Skeletal muscle tissue (tissue), 4 donors: ENCODE data around the gene RUVBL1. TPM values are rescaled to one million over a fixed set of nuclear protein-coding genes. Genes with fewer than 3 reads are reported as not detected.

Source experiments
- H3K27ac ChIP-seq: one replicate; pipeline ENCODE4 v1.7.0; 2013; ENCODE audit warnings: mild to moderate bottlenecking, low read depth, low read length, inconsistent platforms
- H3K27me3 ChIP-seq, 3 donors: one replicate each; pipeline ENCODE4 v1.7.0; 2013; ENCODE audit warnings: low read length in 3 of 3; ENCODE audit not compliant: control insufficient read depth in 3 of 3, insufficient read depth in 3 of 3
- H3K36me3 ChIP-seq, 3 donors: one replicate each; pipeline ENCODE4 v1.7.0; 2013; ENCODE audit warnings: low read length in 3 of 3; ENCODE audit not compliant: control insufficient read depth in 3 of 3, insufficient read depth in 3 of 3
- H3K4me1 ChIP-seq, 3 donors: one replicate each; pipeline ENCODE4 v1.7.0; 2013; ENCODE audit warnings: low read length in 3 of 3, mild to moderate bottlenecking in 3 of 3; ENCODE audit not compliant: control insufficient read depth in 3 of 3, insufficient read depth in 3 of 3
- H3K4me3 ChIP-seq, 3 donors: one replicate each; pipeline ENCODE4 v1.7.0; 2013; ENCODE audit warnings: low read length in 3 of 3
- H3K9ac ChIP-seq, 3 donors: one replicate each; pipeline ENCODE4 v1.7.0; 2013; ENCODE audit warnings: low read length in 3 of 3, mild to moderate bottlenecking in 3 of 3, moderate library complexity in 2 of 3, low read depth in 1 of 3
- H3K9me3 ChIP-seq, 3 donors: one replicate each; pipeline ENCODE4 v1.7.0; 2013; ENCODE audit warnings: low read length in 3 of 3; ENCODE audit not compliant: control insufficient read depth in 3 of 3
- total RNA-seq: library from RNA; depleted of rRNA; stranded (reverse); fragments of >200 nt; gene quantifications from one replicate; pipeline ENCODE4 v1.2.3, GENCODE V29; 2014
- donor health status: Osteomylitis.

RUVBL1 gene
- total RNA-seq, 1 donor from 2014 or later: 39.1 TPM

- Histone ChIP-seq H3K4me3 (no peak overlapping the region), H3K4me1 (peaks cover 0 to 4% (median 2%) of the 10 kb centered on the region in 3 donors), H3K27ac (no peak overlapping the region), H3K36me3 (peaks cover 75 to 89% (median 84%) of the 10 kb centered on the region in 3 donors), H3K27me3 (no peaks in the 10 kb centered on the region), H3K9ac (no peak overlapping the region), H3K9me3 (no peaks in the 10 kb centered on the region)
Measured at GRCh38 chr3:128062033-128062745, 61.4 kb downstream of the RUVBL1 start.

GRCh38 chr3:128060473-128061381, 62.9 kb downstream of the RUVBL1 start:
- peaks cover 0 to 4% (median 2%) of the 10 kb centered on the region in 3 donors for H3K4me1 ChIP-seq

GRCh38 chr3:128056258-128056657, 67.4 kb downstream of the RUVBL1 start:
- no peaks in the 10 kb centered on the region for H3K9me3 ChIP-seq
- no peak overlapping the region for H3K27ac ChIP-seq
- no peak overlapping the region for H3K4me3 ChIP-seq
- H3K36me3 ChIP-seq: peaks cover 39 to 62% (median 52%) of the 10 kb centered on the region in 3 donors
- H3K4me1 ChIP-seq: peaks cover 28 to 37% (median 31%) of the 10 kb centered on the region in 3 donors
- no peaks in the 10 kb centered on the region for H3K27me3 ChIP-seq
- no peak overlapping the region for H3K9ac ChIP-seq

More at GRCh38 chr3:128060473-128061381, 62.9 kb downstream of the RUVBL1 start:
- no peaks in the 10 kb centered on the region for H3K9me3 ChIP-seq
- H3K27ac ChIP-seq: no peak overlapping the region
- H3K27me3 ChIP-seq: no peaks in the 10 kb centered on the region
- peaks cover 66 to 84% (median 79%) of the 10 kb centered on the region in 3 donors for H3K36me3 ChIP-seq
- no peak overlapping the region for H3K4me3 ChIP-seq
- no peak overlapping the region for H3K9ac ChIP-seq

GRCh38 chr3:128054367-128054766, 69.2 kb downstream of the RUVBL1 start:
- Histone ChIP-seq H3K9ac (peak overlapping the region; percentile 27 to 96 (median 94)), H3K36me3 (peaks cover 20 to 43% (median 33%) of the 10 kb centered on the region in 3 donors), H3K27me3 (no peaks in the 10 kb centered on the region), H3K9me3 (no peaks in the 10 kb centered on the region), H3K27ac (peak overlapping the region; percentile 97), H3K4me3 (peak overlapping the region; percentile 80 to 98 (median 84)), H3K4me1 (peaks cover 32 to 40% (median 34%) of the 10 kb centered on the region in 3 donors)

GRCh38 chr3:128053614-128054013, 70.0 kb downstream of the RUVBL1 start:
- Histone ChIP-seq H3K36me3 (peaks cover 18 to 36% (median 26%) of the 10 kb centered on the region in 3 donors), H3K4me1 (peaks cover 32 to 40% (median 34%) of the 10 kb centered on the region in 3 donors), H3K27me3 (no peaks in the 10 kb centered on the region), H3K27ac (peak overlapping the region; percentile 97), H3K4me3 (peak overlapping the region; percentile 80 to 98 (median 84)), H3K9ac (peak overlapping the region; percentile 94 to 98 (median 96)), H3K9me3 (no peaks in the 10 kb centered on the region)

- peaks cover 13 to 32% (median 20%) of the 10 kb centered on the region in 3 donors for H3K36me3 ChIP-seq
Measured at GRCh38 chr3:128052595-128053351, 70.8 kb downstream of the RUVBL1 start.

GRCh38 chr3:128051837-128052594, 71.6 kb downstream of the RUVBL1 start, which contains the start of gene SEC61A1:
Gene SEC61A1, plus strand, starts transcription at chr3:128052437. Its CDS starts 116 bp downstream, at chr3:128052553.
- Histone ChIP-seq H3K36me3 (peaks cover 9 to 29% (median 15%) of the 10 kb centered on the region in 3 donors), H3K9me3 (no peaks in the 10 kb centered on the region), H3K9ac (peak within 1 kb of the TSS; percentile 94 to 98 (median 96)), H3K27me3 (no peaks in the 10 kb centered on the region), H3K27ac (peak within 1 kb of the TSS; percentile 97), H3K4me1 (peaks cover 32 to 40% (median 34%) of the 10 kb centered on the region in 3 donors), H3K4me3 (peak within 1 kb of the TSS; percentile 96 to 100 (median 98))

More at GRCh38 chr3:128052595-128053351, 70.8 kb downstream of the RUVBL1 start:
- H3K27me3 ChIP-seq: no peaks in the 10 kb centered on the region
- peak overlapping the region; percentile 97 for H3K27ac ChIP-seq
- peak overlapping the region; percentile 94 to 98 (median 96) for H3K9ac ChIP-seq
- peak overlapping the region; percentile 80 to 98 (median 84) for H3K4me3 ChIP-seq
- H3K9me3 ChIP-seq: no peaks in the 10 kb centered on the region
- peaks cover 32 to 40% (median 34%) of the 10 kb centered on the region in 3 donors for H3K4me1 ChIP-seq

- peaks cover 32 to 40% (median 34%) of the 10 kb centered on the region in 3 donors for H3K4me1 ChIP-seq
- H3K27ac ChIP-seq: peak overlapping the region; percentile 76
- H3K27me3 ChIP-seq: no peaks in the 10 kb centered on the region
- H3K9ac ChIP-seq: peak overlapping the region; percentile 87 to 91 (median 91)
- peaks cover 8 to 25% (median 12%) of the 10 kb centered on the region in 3 donors for H3K36me3 ChIP-seq
- peak overlapping the region; percentile 90 to 100 (median 96) for H3K4me3 ChIP-seq
- H3K9me3 ChIP-seq: no peaks in the 10 kb centered on the region
Measured at GRCh38 chr3:128051459-128051836, 72.2 kb downstream of the RUVBL1 start.
